Brain microvascular endothelial cell (primary cell): ENCODE measurements around the gene DHRS12.

ENCODE experiments used
- DNase-seq: peaks from one replicate; pipeline ENCODE4 v3.0.0-alpha.2; 2020
- H3K27ac ChIP-seq: fragments of 250-450 bp; sonication (Bioruptor Pico); 2 replicates; pipeline ENCODE4 v1.5.1; 2020; ENCODE audit warnings: mild to moderate bottlenecking, moderate library complexity
- H3K27me3 ChIP-seq: fragments of 250-450 bp; sonication (Bioruptor Pico); replicated peaks from 2 replicates; pipeline ENCODE4 v1.5.1; 2020; ENCODE audit warnings: mild to moderate bottlenecking
- H3K36me3 ChIP-seq: fragments of 250-450 bp; sonication (Bioruptor Pico); replicated peaks from 2 replicates; pipeline ENCODE4 v1.5.1; 2020; ENCODE audit warnings: mild to moderate bottlenecking
- H3K4me3 ChIP-seq: 2 replicates; pipeline ENCODE4 v1.5.1; 2011; ENCODE audit warnings: low read depth, mild to moderate bottlenecking, control low read depth, low read length, moderate library complexity
- in situ Hi-C: cut with HindIII; loops from 2 replicates; pipeline ENCODE4 v1.10.0; 2017; ENCODE audit warnings: low sequenced_read_pairs, low pct_ligation_motif_present
- TF ChIP-seq, protein P1 (sequence below): IDR thresholded peaks from 2 replicates; pipeline ENCODE4 v1.5.1; 2011; ENCODE audit warnings: low read depth, mild to moderate bottlenecking, moderate library complexity, low read length, control low read depth, inconsistent platforms; ENCODE audit errors: missing control alignments

DHRS12 gene

DNA sequence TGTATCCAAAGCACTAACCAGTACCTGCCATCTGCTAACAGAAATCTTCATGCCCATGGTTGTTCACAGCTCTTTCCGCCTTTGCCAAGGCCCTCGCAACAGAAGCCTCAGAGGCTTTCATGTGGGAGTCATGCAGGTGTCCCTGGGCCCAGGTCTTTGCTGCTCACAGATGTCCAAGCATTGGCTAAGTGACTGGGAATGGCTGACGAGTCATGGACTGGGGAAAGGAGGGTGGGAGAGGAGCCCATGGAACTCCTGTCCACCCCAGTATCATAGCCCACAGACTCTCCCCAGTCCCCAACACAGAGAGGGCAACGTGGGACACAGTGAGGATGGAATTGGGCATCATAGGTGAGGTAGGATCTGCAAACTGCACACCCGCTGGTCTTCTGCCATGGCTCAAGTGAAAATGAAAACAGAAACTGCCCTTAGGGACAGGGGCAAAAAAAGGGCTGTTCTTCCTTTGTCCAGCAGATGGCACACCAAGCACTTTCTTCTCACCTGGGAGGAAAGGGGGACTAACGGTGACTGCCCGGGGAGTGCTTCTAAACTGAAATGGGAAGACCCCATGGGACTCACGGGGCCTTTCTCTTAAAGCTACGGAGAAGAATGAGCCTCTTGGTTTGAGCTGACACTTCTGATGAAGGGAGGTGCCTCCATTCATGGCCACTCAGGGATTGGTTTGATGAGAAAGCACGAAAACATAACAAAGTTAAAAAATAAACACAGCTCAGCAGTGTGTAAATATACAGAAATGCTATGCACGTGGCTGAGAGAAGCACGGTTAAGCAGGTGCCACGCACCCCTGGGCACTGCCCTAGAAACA lies 11.1 kb upstream of the DHRS12 start:
- no peak overlapping the region for H3K27ac ChIP-seq
- no peaks in the 10 kb centered on the region for H3K36me3 ChIP-seq
- peak overlapping the region; percentile 26 for H3K4me3 ChIP-seq

DNA sequence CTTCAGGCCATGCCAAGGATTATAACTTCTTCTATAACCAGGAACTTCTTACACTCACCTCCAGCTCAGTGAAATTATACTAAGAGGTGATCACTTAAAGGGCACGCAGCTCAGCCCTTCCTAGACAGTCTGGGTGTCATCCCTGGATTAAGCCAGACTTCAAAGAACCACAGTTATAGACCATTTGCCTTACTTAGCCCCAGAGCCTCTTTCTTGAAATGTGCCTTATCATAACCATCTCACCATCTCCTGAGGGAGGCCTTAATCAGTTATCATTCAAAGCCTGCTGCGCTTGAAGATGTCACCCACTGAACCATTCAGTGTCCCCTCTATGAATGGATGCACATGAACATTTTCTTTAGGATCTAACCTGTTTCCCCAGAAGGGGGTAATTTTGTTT lies 10.1 kb upstream of the DHRS12 start:
- TF ChIP-seq, protein P1, sequence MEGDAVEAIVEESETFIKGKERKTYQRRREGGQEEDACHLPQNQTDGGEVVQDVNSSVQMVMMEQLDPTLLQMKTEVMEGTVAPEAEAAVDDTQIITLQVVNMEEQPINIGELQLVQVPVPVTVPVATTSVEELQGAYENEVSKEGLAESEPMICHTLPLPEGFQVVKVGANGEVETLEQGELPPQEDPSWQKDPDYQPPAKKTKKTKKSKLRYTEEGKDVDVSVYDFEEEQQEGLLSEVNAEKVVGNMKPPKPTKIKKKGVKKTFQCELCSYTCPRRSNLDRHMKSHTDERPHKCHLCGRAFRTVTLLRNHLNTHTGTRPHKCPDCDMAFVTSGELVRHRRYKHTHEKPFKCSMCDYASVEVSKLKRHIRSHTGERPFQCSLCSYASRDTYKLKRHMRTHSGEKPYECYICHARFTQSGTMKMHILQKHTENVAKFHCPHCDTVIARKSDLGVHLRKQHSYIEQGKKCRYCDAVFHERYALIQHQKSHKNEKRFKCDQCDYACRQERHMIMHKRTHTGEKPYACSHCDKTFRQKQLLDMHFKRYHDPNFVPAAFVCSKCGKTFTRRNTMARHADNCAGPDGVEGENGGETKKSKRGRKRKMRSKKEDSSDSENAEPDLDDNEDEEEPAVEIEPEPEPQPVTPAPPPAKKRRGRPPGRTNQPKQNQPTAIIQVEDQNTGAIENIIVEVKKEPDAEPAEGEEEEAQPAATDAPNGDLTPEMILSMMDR, result no peak
- Histone ChIP-seq H3K27me3 (no peaks in the 10 kb centered on the region), H3K36me3 (no peaks in the 10 kb centered on the region), H3K4me3 (no peak overlapping the region), H3K27ac (no peak overlapping the region)
- in situ Hi-C loops, result no loop called here
- no peak for DNase-seq

More for the DNA sequence above, 11.1 kb upstream of the DHRS12 start:
- TF ChIP-seq, protein P1, result peak; percentile 90
- in situ Hi-C loops, result no loop called here
- H3K27me3 ChIP-seq, result no peaks in the 10 kb centered on the region
- DNase-seq, result peak; percentile 53

- no peak overlapping the region for H3K27ac ChIP-seq
- H3K27me3 ChIP-seq, result no peaks in the 10 kb centered on the region
- no peak overlapping the region for H3K4me3 ChIP-seq
- TF ChIP-seq, protein P1, result no peak
- DNase-seq, result no peak
- no peaks in the 10 kb centered on the region for H3K36me3 ChIP-seq
- in situ Hi-C loops, result no loop called here
Observed at GRCh38 chr13:51811920-51812451, 8.0 kb upstream of the DHRS12 start.

DNA sequence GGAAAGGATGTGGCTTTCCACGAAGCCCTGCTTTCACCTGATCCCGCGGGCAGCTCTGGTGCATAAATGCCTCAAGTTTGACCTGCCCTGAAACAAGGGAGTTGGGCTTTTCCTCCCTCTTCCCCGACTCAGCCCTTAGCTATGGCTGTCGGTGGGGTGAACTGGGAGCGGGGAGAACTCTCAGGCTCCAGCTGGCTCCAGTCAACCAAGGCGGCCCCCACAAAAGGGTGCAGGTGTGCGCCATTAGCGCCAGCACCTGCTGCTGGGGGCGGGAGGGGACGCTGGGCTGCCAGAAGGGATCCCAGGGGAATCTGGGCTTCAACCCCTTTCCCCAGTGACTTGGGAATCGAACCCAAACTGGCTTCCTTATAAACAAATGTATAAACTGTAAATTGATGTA lies 7.1 kb upstream of the DHRS12 start:
- no peak overlapping the region for H3K27ac ChIP-seq
- no peaks in the 10 kb centered on the region for H3K27me3 ChIP-seq
- DNase-seq, result no peak
- no peak overlapping the region for H3K4me3 ChIP-seq
- TF ChIP-seq, protein P1, result no peak
- H3K36me3 ChIP-seq, result no peaks in the 10 kb centered on the region
- in situ Hi-C loops, result no loop called here

GRCh38 chr13:51808811-51809210 lies 4.8 kb upstream of the DHRS12 start:
- H3K27me3 ChIP-seq, result no peaks in the 10 kb centered on the region
- in situ Hi-C loops, result no loop called here
- TF ChIP-seq, protein P1, result no peak
- no peak overlapping the region for H3K27ac ChIP-seq
- H3K36me3 ChIP-seq, result no peaks in the 10 kb centered on the region
- H3K4me3 ChIP-seq, result no peak overlapping the region
- no peak for DNase-seq

- no peak overlapping the region for H3K27ac ChIP-seq
- TF ChIP-seq, protein P1, result no peak
- H3K4me3 ChIP-seq, result no peak overlapping the region
Observed at GRCh38 chr13:51807041-51807440, 3.1 kb upstream of the DHRS12 start.

More at GRCh38 chr13:51807041-51807440, 3.1 kb upstream of the DHRS12 start:
- in situ Hi-C loops, result no loop called here
- DNase-seq, result no peak
- Histone ChIP-seq H3K27me3 (no peaks in the 10 kb centered on the region), H3K36me3 (no peaks in the 10 kb centered on the region)
